HL-60 (cell line): ENCODE data around the gene TMEM60.

Source experiments
- DNase-seq, 2 experiments: peaks; one replicate each; pipeline ENCODE4 v3.0.0-alpha.2; 2010 to 2020; ENCODE audit warnings: low read depth in 1 of 2, low spot score in 1 of 2
- H3K27ac ChIP-seq: fragments of 250-450 bp; sonication (Bioruptor Pico); replicated peaks from 2 replicates; pipeline ENCODE4 v1.5.1; 2020; ENCODE audit warnings: mild to moderate bottlenecking, moderate library complexity
- H3K27me3 ChIP-seq: fragments of 250-450 bp; sonication (Bioruptor Pico); 2 replicates; pipeline ENCODE4 v1.5.1; 2021; ENCODE audit warnings: mild to moderate bottlenecking, moderate library complexity; ENCODE audit not compliant: insufficient read depth, poor library complexity, severe bottlenecking
- H3K4me3 ChIP-seq: replicated peaks from 2 replicates; pipeline ENCODE4 v1.5.1; 2011; ENCODE audit warnings: mild to moderate bottlenecking, control low read depth, low read length; ENCODE audit not compliant: insufficient read depth
- CTCF ChIP-seq: IDR thresholded peaks from one replicate; pipeline ENCODE4 v1.5.1; 2011; ENCODE audit warnings: low read length, control low read depth, inconsistent platforms; ENCODE audit not compliant: insufficient read depth
- GABPA ChIP-seq: IDR thresholded peaks from 2 replicates; pipeline ENCODE4 v1.6.1; 2012; ENCODE audit warnings: low read depth
- POLR2AphosphoS5 ChIP-seq: IDR thresholded peaks from 2 replicates; pipeline ENCODE4 v1.6.1; 2012; ENCODE audit warnings: low read depth
- SPI1 ChIP-seq: IDR thresholded peaks from 2 replicates; pipeline ENCODE4 v1.6.1; 2012; ENCODE audit warnings: low read depth, mild to moderate bottlenecking, borderline replicate concordance
- TF ChIP-seq, protein P1 (sequence below): IDR thresholded peaks from 2 replicates; pipeline ENCODE4 v1.6.1; 2012; ENCODE audit warnings: low read depth; ENCODE audit not compliant: insufficient replicate concordance

TMEM60 gene

GRCh38 chr7:77802557-77803405, 4.5 kb upstream of the TMEM60 start:
- no peak for DNase-seq
- TF ChIP-seq SPI1 (peak; percentile 16; the same call in 1 of the 2 replicates), CTCF (no peak)
- Histone ChIP-seq H3K27me3 (no peaks in the 10 kb centered on the region), H3K4me3 (no peak overlapping the region), H3K27ac (no peak overlapping the region)

DNA sequence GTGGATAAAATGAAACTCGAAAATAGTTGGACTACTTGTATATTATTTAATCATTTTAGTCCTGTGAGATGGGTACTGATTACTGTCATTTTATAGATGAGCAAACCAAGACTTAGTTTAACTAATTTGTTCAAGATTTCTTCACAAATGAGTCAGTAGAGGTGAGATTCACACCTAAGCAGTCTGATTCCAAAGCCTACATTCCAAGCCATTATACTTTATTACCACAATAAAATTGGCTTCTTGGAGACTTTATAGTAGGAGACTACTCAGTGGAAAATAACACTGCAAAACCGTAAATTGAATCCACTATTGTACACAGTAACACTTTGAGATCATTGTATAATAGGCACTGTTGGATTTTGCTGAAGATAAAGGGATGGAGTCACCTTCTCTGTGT, 2.5 kb upstream of the TMEM60 start:
- Histone ChIP-seq H3K27me3 (no peaks in the 10 kb centered on the region), H3K4me3 (no peak overlapping the region), H3K27ac (no peak overlapping the region)
- TF ChIP-seq, protein P1, sequence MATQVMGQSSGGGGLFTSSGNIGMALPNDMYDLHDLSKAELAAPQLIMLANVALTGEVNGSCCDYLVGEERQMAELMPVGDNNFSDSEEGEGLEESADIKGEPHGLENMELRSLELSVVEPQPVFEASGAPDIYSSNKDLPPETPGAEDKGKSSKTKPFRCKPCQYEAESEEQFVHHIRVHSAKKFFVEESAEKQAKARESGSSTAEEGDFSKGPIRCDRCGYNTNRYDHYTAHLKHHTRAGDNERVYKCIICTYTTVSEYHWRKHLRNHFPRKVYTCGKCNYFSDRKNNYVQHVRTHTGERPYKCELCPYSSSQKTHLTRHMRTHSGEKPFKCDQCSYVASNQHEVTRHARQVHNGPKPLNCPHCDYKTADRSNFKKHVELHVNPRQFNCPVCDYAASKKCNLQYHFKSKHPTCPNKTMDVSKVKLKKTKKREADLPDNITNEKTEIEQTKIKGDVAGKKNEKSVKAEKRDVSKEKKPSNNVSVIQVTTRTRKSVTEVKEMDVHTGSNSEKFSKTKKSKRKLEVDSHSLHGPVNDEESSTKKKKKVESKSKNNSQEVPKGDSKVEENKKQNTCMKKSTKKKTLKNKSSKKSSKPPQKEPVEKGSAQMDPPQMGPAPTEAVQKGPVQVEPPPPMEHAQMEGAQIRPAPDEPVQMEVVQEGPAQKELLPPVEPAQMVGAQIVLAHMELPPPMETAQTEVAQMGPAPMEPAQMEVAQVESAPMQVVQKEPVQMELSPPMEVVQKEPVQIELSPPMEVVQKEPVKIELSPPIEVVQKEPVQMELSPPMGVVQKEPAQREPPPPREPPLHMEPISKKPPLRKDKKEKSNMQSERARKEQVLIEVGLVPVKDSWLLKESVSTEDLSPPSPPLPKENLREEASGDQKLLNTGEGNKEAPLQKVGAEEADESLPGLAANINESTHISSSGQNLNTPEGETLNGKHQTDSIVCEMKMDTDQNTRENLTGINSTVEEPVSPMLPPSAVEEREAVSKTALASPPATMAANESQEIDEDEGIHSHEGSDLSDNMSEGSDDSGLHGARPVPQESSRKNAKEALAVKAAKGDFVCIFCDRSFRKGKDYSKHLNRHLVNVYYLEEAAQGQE: no peak
- no peak for TF ChIP-seq POLR2AphosphoS5
- no peak for TF ChIP-seq SPI1
- TF ChIP-seq GABPA: no peak
- TF ChIP-seq CTCF: no peak
- DNase-seq: no peak

- DNase-seq: no peak
- Histone ChIP-seq H3K27ac (no peak overlapping the region), H3K27me3 (no peaks in the 10 kb centered on the region), H3K4me3 (peak overlapping the region; percentile 99; the same call in 1 of the 2 replicates)
- TF ChIP-seq CTCF: no peak
- TF ChIP-seq SPI1: no peak
- TF ChIP-seq, protein P1: no peak
- no peak for TF ChIP-seq GABPA
- no peak for TF ChIP-seq POLR2AphosphoS5
Measured at GRCh38 chr7:77800158-77800557, 1.9 kb upstream of the TMEM60 start.
